Measurements from ENCODE around the gene GRK1.

The GRK1 gene

GRCh38 chr13:113758651-113759524, 91.9 kb downstream of the GRK1 start, which contains the start of gene TMEM255B:
Gene TMEM255B, plus strand, starts transcription at chr13:113759226. Its CDS starts 44 bp downstream, at chr13:113759270.
- DNase-seq (ENCODE audit: low read depth in 2 of 2) = peak; percentile 65 to 72

DNA sequence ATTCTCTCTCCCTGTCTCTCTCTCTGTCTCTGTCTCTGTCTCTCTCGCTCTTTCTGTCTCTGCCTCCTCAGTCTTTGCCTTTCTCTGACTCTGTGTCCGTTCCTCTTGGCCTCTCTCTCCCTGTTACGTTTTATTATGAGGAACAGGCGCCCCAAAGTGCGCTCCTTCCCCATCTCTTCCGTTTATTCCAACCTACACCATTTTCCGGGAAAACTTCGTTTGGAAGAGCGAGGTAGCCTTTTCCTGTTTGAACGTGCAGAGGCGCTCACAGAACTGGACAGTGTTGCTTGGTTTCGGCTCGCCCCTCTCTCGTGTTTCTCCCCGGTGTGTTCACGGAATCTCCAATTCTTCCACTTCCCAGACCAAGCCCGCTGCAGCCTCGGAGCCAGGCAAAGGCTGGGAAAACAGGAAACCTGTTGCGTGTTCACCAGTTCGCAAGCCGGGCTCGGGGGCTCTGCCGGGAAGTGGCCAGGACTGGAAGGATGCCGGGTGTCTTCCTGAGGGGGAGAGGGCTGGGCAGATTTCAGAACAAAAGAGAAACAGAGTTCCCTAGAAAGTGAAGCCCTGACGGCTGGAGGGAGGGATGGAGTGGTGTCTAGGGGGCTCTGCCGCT, 92.6 kb downstream of the GRK1 start:
- no peak for DNase-seq (ENCODE audit: low read depth in 2 of 2)

GRCh38 chr13:113761136-113761535, 94.1 kb downstream of the GRK1 start:
- DNase-seq (ENCODE audit: low read depth in 2 of 2) = no peak

DNA sequence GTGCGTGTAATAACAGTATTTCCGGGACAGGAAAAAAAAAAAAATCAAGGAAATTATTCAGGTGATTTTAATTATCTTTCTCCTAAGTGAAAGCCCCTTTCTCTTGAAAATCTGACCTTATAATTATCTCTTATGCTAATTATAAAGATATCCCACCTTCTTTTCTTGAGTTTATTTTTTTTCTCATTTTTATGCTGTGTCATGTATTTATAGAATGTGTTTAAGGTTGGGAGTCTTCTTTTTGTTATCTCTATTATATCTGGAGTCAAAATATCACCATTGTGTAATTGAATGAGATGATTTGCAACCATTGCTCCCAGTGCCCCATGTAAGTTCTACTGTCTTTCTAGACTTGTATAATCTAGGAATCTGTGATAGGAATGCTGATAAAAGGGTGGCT, 95.1 kb downstream of the GRK1 start:
- no peak for DNase-seq (ENCODE audit: low read depth in 2 of 2)

GRCh38 chr13:113762538-113762937, 95.5 kb downstream of the GRK1 start:
- DNase-seq (ENCODE audit: low read depth in 2 of 2) = no peak

- no peak for DNase-seq (ENCODE audit: low read depth in 2 of 2)
These were observed 96.2 kb downstream of the GRK1 start for GRCh38 chr13:113763254-113763653.

GRCh38 chr13:113763961-113764792, 97.2 kb downstream of the GRK1 start:
- DNase-seq (ENCODE audit: low read depth in 2 of 2) = no peak

- DNase-seq (ENCODE audit: low read depth in 2 of 2) = no peak
These were observed 98.0 kb downstream of the GRK1 start for GRCh38 chr13:113764793-113765563.

DNA sequence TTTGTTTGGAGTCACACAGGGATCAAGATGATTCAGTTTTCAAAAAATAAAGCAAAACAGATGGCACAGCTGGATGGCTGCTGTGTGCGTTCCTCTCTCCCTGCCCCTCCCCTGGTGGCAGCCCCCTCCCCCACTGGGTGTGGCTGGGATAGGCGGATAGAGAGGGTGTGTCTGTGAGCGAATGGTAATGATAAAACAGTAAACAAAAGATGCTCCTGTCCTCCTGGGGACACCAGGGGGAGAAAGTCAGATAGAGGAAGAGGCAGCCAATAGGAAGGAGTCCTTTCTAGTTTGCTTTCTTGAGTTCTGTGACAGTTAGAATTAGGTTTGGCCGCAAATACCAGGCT, 98.5 kb downstream of the GRK1 start:
- no peak for DNase-seq (ENCODE audit: low read depth in 2 of 2)

- DNase-seq (ENCODE audit: low read depth in 2 of 2) = no peak
These were observed 99.2 kb downstream of the GRK1 start for GRCh38 chr13:113766035-113766800.

DNA sequence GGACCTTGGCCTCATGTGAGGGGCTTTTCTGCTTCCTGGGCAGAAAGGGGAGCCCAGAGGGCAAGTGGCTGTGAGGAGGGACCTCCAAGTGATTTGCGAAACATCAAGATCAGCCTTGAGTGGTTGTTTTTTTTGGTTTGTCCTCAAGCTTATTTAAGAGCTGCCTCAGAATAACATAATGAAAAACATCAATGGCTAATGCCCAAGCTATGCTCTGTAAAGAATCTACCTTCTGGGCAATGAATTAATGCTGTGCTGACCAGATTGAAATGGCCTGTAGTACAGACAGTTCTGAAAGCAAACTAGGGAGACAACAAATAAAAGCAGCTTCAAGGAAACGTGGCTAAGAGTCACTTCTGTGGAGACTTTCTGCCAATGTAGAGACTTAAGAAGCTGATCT, 100.3 kb downstream of the GRK1 start:
- DNase-seq (ENCODE audit: low read depth in 2 of 2) = no peak

DNA sequence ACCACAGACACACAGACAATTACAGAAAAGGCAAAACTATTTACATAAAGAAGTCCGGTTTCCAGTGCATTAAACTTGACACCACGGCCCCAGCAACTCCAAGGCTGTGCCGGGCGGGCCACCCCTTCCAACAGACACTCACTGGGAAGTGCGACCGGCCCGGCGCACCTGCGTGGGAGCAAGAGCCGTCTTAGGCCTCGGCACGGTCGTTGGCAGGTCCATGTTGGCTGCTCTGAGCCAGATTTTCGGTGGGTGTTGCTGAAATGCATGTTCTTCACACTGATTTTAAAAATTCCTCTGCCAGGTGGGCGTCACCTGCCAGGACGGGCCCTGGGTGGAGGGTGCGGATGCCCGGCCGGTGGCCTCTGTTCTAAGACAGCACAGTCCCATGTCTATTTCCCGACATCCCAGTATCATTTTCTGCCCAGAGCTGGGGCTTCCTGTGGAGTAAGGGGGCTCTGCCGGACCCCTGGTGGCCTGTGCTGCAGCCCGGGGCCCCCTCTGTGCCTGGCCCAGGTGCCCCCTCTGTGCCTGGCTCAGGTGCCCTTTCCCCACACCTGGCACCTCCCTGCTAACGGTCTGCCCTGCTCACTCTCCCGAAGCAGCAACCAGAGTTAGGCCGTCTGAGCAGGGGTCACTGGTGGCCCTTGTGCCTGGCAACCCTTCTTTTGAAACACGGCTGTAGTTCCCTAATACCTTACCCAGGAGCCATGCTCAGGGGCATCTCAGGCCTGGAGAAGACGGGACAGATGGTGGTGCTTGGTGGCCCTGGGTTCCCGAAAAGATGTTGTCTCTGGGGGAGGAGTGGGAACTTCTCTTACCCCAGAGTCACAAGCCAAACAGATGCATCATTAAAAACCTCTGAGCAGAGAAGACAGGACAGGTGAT, 101.2 kb downstream of the GRK1 start:
- no peak for DNase-seq (ENCODE audit: low read depth in 2 of 2)

GRCh38 chr13:113769106-113769505, 102.1 kb downstream of the GRK1 start:
- DNase-seq (ENCODE audit: low read depth in 2 of 2) = no peak

GRCh38 chr13:113769881-113770280, 102.9 kb downstream of the GRK1 start:
- no peak for DNase-seq (ENCODE audit: low read depth in 2 of 2)

- DNase-seq (ENCODE audit: low read depth in 2 of 2) = no peak
These were observed 103.4 kb downstream of the GRK1 start for GRCh38 chr13:113770441-113770840.

DNA sequence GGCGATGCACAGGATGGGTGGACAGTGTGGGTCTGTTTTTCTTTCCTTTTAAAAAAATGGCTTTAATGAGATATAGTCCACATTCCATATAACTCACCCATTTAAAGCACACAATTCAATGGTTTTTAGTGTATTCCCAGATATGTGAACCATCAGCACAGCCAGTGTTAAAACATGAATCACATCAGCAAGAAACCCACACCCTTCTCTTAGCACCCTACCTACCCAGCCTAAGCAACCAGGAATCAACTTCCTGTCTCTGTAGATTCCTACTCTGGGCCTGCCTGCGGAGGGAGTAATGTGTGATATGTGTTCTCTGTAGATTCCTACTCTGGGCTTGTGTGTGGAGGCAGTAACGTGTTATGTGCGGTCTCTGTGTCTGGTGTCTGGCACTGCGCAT, 103.9 kb downstream of the GRK1 start:
- DNase-seq (ENCODE audit: low read depth in 2 of 2) = no peak

GRCh38 chr13:113771709-113772331, 104.8 kb downstream of the GRK1 start:
- DNase-seq (ENCODE audit: low read depth in 2 of 2) = no peak

GRCh38 chr13:113774177-113775107, 107.4 kb downstream of the GRK1 start:
- no peak for DNase-seq (ENCODE audit: low read depth in 2 of 2)

Data from activated CD4-positive, alpha-beta T cell treated with anti-CD3 and anti-CD28 coated beads for 24 hours (primary cell).